Aorta (tissue), 5 donors: ENCODE measurements around the gene TRPM3. TPM values are rescaled to one million over a fixed set of nuclear protein-coding genes. Genes with fewer than 3 reads are reported as not detected.
"Not testable (repeated sequence)": the region's sequence is repeated elsewhere in the genome, so short reads cannot be mapped to it uniquely, and the experiment has no call there.

ENCODE experiments used
- ATAC-seq: fragments of 200-7000 bp; cut with Tn5 transposase; one replicate; pipeline ENCODE4 v1.9.1; 2022; ENCODE audit warnings: moderate library complexity; ENCODE audit not compliant: low FRiP score
- DNase-seq, 2 donors: peaks; one replicate each; pipeline ENCODE4 v3.0.0-alpha.2; 2020
- H3K27ac ChIP-seq, 2 donors: one replicate each; pipeline ENCODE4 v1.5.1; 2013; ENCODE audit warnings: low read length in 2 of 2, mild to moderate bottlenecking in 2 of 2, moderate library complexity in 2 of 2, control low read depth in 1 of 2, inconsistent platforms in 1 of 2, low read depth in 1 of 2
- H3K27me3 ChIP-seq, 2 donors: one replicate each; pipeline ENCODE4 v1.6.1; 2013; ENCODE audit warnings: control low read depth in 1 of 2, low read length in 1 of 2, mild to moderate bottlenecking in 1 of 2, moderate library complexity in 1 of 2; ENCODE audit not compliant: insufficient read depth in 2 of 2, control insufficient read depth in 1 of 2
- H3K36me3 ChIP-seq, 2 donors: one replicate each; pipeline ENCODE4 v1.6.1; 2013; ENCODE audit warnings: control low read depth in 1 of 2, low read length in 1 of 2, mild to moderate bottlenecking in 1 of 2; ENCODE audit not compliant: insufficient read depth in 2 of 2, control insufficient read depth in 1 of 2
- H3K4me1 ChIP-seq, 2 donors: one replicate each; pipeline ENCODE4 v1.6.1; 2013; ENCODE audit warnings: low read length in 2 of 2, control low read depth in 1 of 2, mild to moderate bottlenecking in 1 of 2, moderate library complexity in 1 of 2; ENCODE audit not compliant: insufficient read depth in 2 of 2, control insufficient read depth in 1 of 2
- H3K4me3 ChIP-seq, 2 donors: one replicate each; pipeline ENCODE4 v1.5.1; 2013; ENCODE audit warnings: low read length in 2 of 2, control low read depth in 1 of 2, mild to moderate bottlenecking in 1 of 2
- H3K9me3 ChIP-seq: one replicate; pipeline ENCODE4 v1.6.1; 2013; ENCODE audit warnings: mild to moderate bottlenecking, low read length; ENCODE audit not compliant: control insufficient read depth
- WGBS, 2 donors: extraction: QIAGEN DNeasy Blood & Tissue Kit; methylation state at CpG; one replicate each; pipeline ENCODE4 v1.1.7; 2013; 5-methylcytosine and 5-hydroxymethylcytosine counted together
- intact Hi-C, 2 donors: fragments of 100-400 bp; cut with DNase I; formaldehyde crosslinking; loops; one replicate each; pipeline versions ENCODE4 v1.14.2 to v1.15.0; 2022
- polyA plus RNA-seq, 2 donors: library from polyadenylated mRNA; stranded (reverse); fragments of 200-250 nt; gene quantifications; one replicate each; pipeline ENCODE4 v1.2.3, GENCODE V29; 2013
- total RNA-seq, 2 donors: library from RNA; stranded (reverse); fragmentation: NEBNext Ultra II Directional; extraction: Animal tissue kit (Norgen Biotek cat#: 25700); gene quantifications; one replicate each; pipeline ENCODE4 v1.2.1, GENCODE V29; 2021
- donor health status: healthy with polysubstance abuse.
- donor health status: Bipolar disorder and iron deficiency.
- donor health status: DM: no; HTN: no; CAD: no.
- donor health status: DM: no; HTN: no; CAD: no.
- donor health status: DM: yes; HTN: yes; CAD: no.

Gene TRPM3
- total and polyA plus RNA-seq, 4 donors = 0.13 to 5.7 (median 1.7) TPM

GRCh38 chr9:70672161-70672649 lies 449.2 kb downstream of the TRPM3 start:
- H3K4me3 ChIP-seq = no peak overlapping the region
- ATAC-seq = peak; percentile 68
- no peaks in the 10 kb centered on the region for H3K4me1 ChIP-seq
- no peaks in the 10 kb centered on the region for H3K9me3 ChIP-seq
- intact Hi-C loops = no loop called here
- no peak for DNase-seq
- H3K27ac ChIP-seq = no peak overlapping the region
- no peaks in the 10 kb centered on the region for H3K36me3 ChIP-seq
- H3K27me3 ChIP-seq = no peaks in the 10 kb centered on the region
- 14 to 17% methylated on average over 1 of the region's 1 CpG for WGBS, 2 donors

- Histone ChIP-seq H3K4me3 (no peak overlapping the region), H3K27ac (no peak overlapping the region), H3K4me1 (no peaks in the 10 kb centered on the region), H3K27me3 (no peaks in the 10 kb centered on the region), H3K9me3 (no peaks in the 10 kb centered on the region), H3K36me3 (no peaks in the 10 kb centered on the region)
- ATAC-seq (peak; percentile 60), DNase-seq (no peak)
- WGBS, 2 donors = 61 to 62% methylated on average over 3 of the region's 3 CpGs
- intact Hi-C loops = no loop called here
Observed at GRCh38 chr9:70668751-70669150, 452.7 kb downstream of the TRPM3 start.

GRCh38 chr9:70658765-70659164 lies 462.7 kb downstream of the TRPM3 start:
- H3K9me3 ChIP-seq = no peaks in the 10 kb centered on the region
- H3K27me3 ChIP-seq = no peaks in the 10 kb centered on the region
- H3K27ac ChIP-seq = no peak overlapping the region
- DNase-seq = no peak
- no peaks in the 10 kb centered on the region for H3K4me1 ChIP-seq
- H3K36me3 ChIP-seq = no peaks in the 10 kb centered on the region
- ATAC-seq = no peak
- intact Hi-C loops = no loop called here
- H3K4me3 ChIP-seq = no peak overlapping the region

- H3K27ac ChIP-seq = no peak overlapping the region
- DNase-seq (no peak), ATAC-seq (no peak)
- H3K27me3 ChIP-seq = no peaks in the 10 kb centered on the region
- H3K9me3 ChIP-seq = no peaks in the 10 kb centered on the region
- H3K4me1 ChIP-seq = peaks cover 2 to 3% of the 10 kb centered on the region in 2 donors
- H3K36me3 ChIP-seq = no peaks in the 10 kb centered on the region
- 90 to 93% methylated on average over 1 of the region's 1 CpG for WGBS, 2 donors
- intact Hi-C loops = no loop called here
- H3K4me3 ChIP-seq = no peak overlapping the region
Observed at GRCh38 chr9:70656281-70656680, 465.1 kb downstream of the TRPM3 start.

GRCh38 chr9:70654144-70654543 lies 467.3 kb downstream of the TRPM3 start:
- Histone ChIP-seq H3K4me1 (peaks cover 2 to 4% of the 10 kb centered on the region in 2 donors), H3K4me3 (no peak overlapping the region), H3K36me3 (no peaks in the 10 kb centered on the region), H3K27ac (no peak overlapping the region), H3K27me3 (no peaks in the 10 kb centered on the region), H3K9me3 (peaks cover 1% of the 10 kb centered on the region)
- DNase-seq = no peak
- 76 to 86% methylated on average over 1 of the region's 1 CpG for WGBS, 2 donors
- ATAC-seq = no peak
- intact Hi-C loops = no loop called here

- H3K36me3 ChIP-seq, H3K4me3 ChIP-seq, H3K27me3 ChIP-seq, H3K9me3 ChIP-seq, DNase-seq, ATAC-seq, H3K4me1 ChIP-seq, H3K27ac ChIP-seq: not testable (repeated sequence)
- intact Hi-C loops = loop anchor here in 1 of 2 donors (5.0 kb wide), 2 partner anchors 288 to 358 kb away; no protein-coding TSS in a partner anchor
Observed at GRCh38 chr9:70644627-70645026, 476.8 kb downstream of the TRPM3 start.

- Histone ChIP-seq H3K27ac (no peak overlapping the region), H3K27me3 (no peaks in the 10 kb centered on the region), H3K4me1 (no peaks in the 10 kb centered on the region), H3K4me3 (no peak overlapping the region), H3K9me3 (no peaks in the 10 kb centered on the region), H3K36me3 (no peaks in the 10 kb centered on the region)
- DNase-seq (no peak), ATAC-seq (no peak)
- WGBS, 2 donors = 93 to 96% methylated on average over 8 of the region's 8 CpGs
- intact Hi-C loops = loop anchor here (2.0 to 5.0 kb wide), 3 partner anchors 284 to 360 kb away; no protein-coding TSS in a partner anchor
Observed at GRCh38 chr9:70642341-70642740, 479.1 kb downstream of the TRPM3 start.

GRCh38 chr9:70641631-70642030 lies 479.8 kb downstream of the TRPM3 start:
- Histone ChIP-seq H3K4me3 (no peak overlapping the region), H3K27me3 (no peaks in the 10 kb centered on the region), H3K36me3 (no peaks in the 10 kb centered on the region), H3K27ac (no peak overlapping the region), H3K4me1 (no peaks in the 10 kb centered on the region), H3K9me3 (no peaks in the 10 kb centered on the region)
- intact Hi-C loops = loop anchor here (2.0 to 5.0 kb wide), 4 partner anchors 285 to 607 kb away; no protein-coding TSS in a partner anchor
- DNase-seq = no peak
- no peak for ATAC-seq
- 33 to 59% methylated on average over 1 of the region's 1 CpG for WGBS, 2 donors

- intact Hi-C loops = loop anchor here (2.0 to 5.0 kb wide), 3 partner anchors 291 to 608 kb away; no protein-coding TSS in a partner anchor
- Histone ChIP-seq H3K9me3 (no peaks in the 10 kb centered on the region), H3K27ac (no peak overlapping the region), H3K27me3 (no peaks in the 10 kb centered on the region), H3K36me3 (no peaks in the 10 kb centered on the region), H3K4me1 (no peaks in the 10 kb centered on the region), H3K4me3 (no peak overlapping the region)
- WGBS, 2 donors = 80 to 81% methylated on average over 4 of the region's 4 CpGs
- DNase-seq (no peak), ATAC-seq (no peak)
Observed at GRCh38 chr9:70641031-70641430, 480.4 kb downstream of the TRPM3 start.
